Keratinocyte (primary cell): ENCODE measurements around the gene SIM1. TPM values are rescaled to one million over a fixed set of nuclear protein-coding genes. Genes with fewer than 3 reads are reported as not detected.

Source experiments
- DNase-seq: peaks from one replicate; pipeline ENCODE4 v3.0.0-alpha.2; 2011; ENCODE audit warnings: low read depth, missing footprints, low spot score
- FAIRE-seq: peaks from 2 replicates; lab custom pipeline; 2011; peaks lifted over from hg19 to GRCh38; lab: Jason Lieb, UNC
- H2AFZ ChIP-seq: 2 replicates; pipeline ENCODE4 v1.6.0; 2012; ENCODE audit warnings: low read length, control low read depth, inconsistent platforms; ENCODE audit not compliant: control insufficient read depth
- H3K27ac ChIP-seq: 2 replicates; pipeline ENCODE4 v1.5.1; 2011; ENCODE audit warnings: low read length; ENCODE audit not compliant: control insufficient read depth, insufficient read depth
- H3K27me3 ChIP-seq: 3 replicates; pipeline ENCODE4 v1.6.0; 2011; ENCODE audit warnings: low read length; ENCODE audit not compliant: control insufficient read depth, insufficient read depth; ENCODE audit errors: extremely low read depth
- H3K36me3 ChIP-seq, 2 experiments: 2 replicates in 1 of 2; 3 replicates in 1 of 2; pipeline ENCODE4 v1.5.1; 2011; ENCODE audit warnings: low read length in 2 of 2, mild to moderate bottlenecking in 1 of 2; ENCODE audit not compliant: control insufficient read depth in 2 of 2, insufficient read depth in 2 of 2; ENCODE audit errors: extremely low read depth in 1 of 2
- H3K4me1 ChIP-seq: 3 replicates; pipeline ENCODE4 v1.5.1; 2011; ENCODE audit warnings: low read length; ENCODE audit not compliant: control insufficient read depth, insufficient read depth; ENCODE audit errors: extremely low read depth
- H3K4me2 ChIP-seq: 3 replicates; pipeline ENCODE4 v1.6.0; 2011; ENCODE audit warnings: low read depth, low read length; ENCODE audit not compliant: control insufficient read depth, insufficient read depth; ENCODE audit errors: extremely low read depth
- H3K4me3 ChIP-seq, 3 experiments: fragments of 200-600 bp in 1 of 3; sonication (generic) in 1 of 3; 2 replicates in 2 of 3; 3 replicates in 1 of 3; pipeline ENCODE4 v1.5.1; 2011 to 2016; ENCODE audit warnings: low read length in 3 of 3, mild to moderate bottlenecking in 3 of 3, control low read depth in 2 of 3, inconsistent platforms in 1 of 3, low read depth in 1 of 3, mixed read lengths in 1 of 3, mixed run types in 1 of 3, moderate library complexity in 1 of 3; ENCODE audit not compliant: control insufficient read depth in 2 of 3, insufficient read depth in 2 of 3; ENCODE audit errors: extremely low read depth in 1 of 3
- H3K79me2 ChIP-seq: 2 replicates; pipeline ENCODE4 v1.6.0; 2012; ENCODE audit warnings: low read length; ENCODE audit not compliant: control insufficient read depth, insufficient read depth
- H3K9ac ChIP-seq: 3 replicates; pipeline ENCODE4 v1.6.0; 2011; ENCODE audit warnings: low read length; ENCODE audit not compliant: control insufficient read depth, insufficient read depth; ENCODE audit errors: extremely low read depth
- H3K9me1 ChIP-seq: 3 replicates; pipeline ENCODE4 v1.6.0; 2011; ENCODE audit warnings: low read length; ENCODE audit not compliant: control insufficient read depth, insufficient read depth; ENCODE audit errors: extremely low read depth
- H3K9me3 ChIP-seq: 2 replicates; pipeline ENCODE4 v1.5.1; 2012; ENCODE audit warnings: low read depth, low read length; ENCODE audit not compliant: control insufficient read depth
- H4K20me1 ChIP-seq: 3 replicates; pipeline ENCODE4 v1.6.0; 2011; ENCODE audit warnings: low read length; ENCODE audit not compliant: control insufficient read depth, insufficient read depth; ENCODE audit errors: extremely low read depth
- CTCF ChIP-seq, 3 experiments: IDR thresholded peaks in 1 of 3; conservative IDR thresholded peaks in 1 of 3; optimal IDR thresholded peaks in 1 of 3; 2 replicates in 2 of 3; 3 replicates in 1 of 3; pipeline versions ENCODE3 to v1.5.1; 2011; ENCODE audit warnings: low read length in 3 of 3, mild to moderate bottlenecking in 3 of 3, moderate library complexity in 2 of 3, control low read depth in 1 of 3, inconsistent platforms in 1 of 3; ENCODE audit not compliant: insufficient read depth in 2 of 3; ENCODE audit errors: extremely low read depth in 1 of 3
- EZH2 ChIP-seq: IDR thresholded peaks from one replicate; pipeline ENCODE4 v1.6.1; 2012; ENCODE audit warnings: inconsistent platforms, mild to moderate bottlenecking, low read length, moderate library complexity
- dilution Hi-C: fragments of 300-500 bp; cut with MboI; formaldehyde crosslinking; loops from one replicate; pipeline ENCODE4 v1.7.0; 2020; ENCODE audit warnings: low sequenced_read_pairs; ENCODE audit not compliant: extremely low pct_ligation_motif_present
- polyA plus RNA-seq, 5 experiments: library from polyadenylated mRNA; depleted of rRNA in 3 of 5; stranded (reverse) in 3 of 5; stranded (forward) in 1 of 5; unstranded in 1 of 5; fragments of >200 nt; gene quantifications; 1 replicate in 1 of 5; 2 replicates in 3 of 5; 3 replicates in 1 of 5; pipeline versions ENCODE4 v1.2.1 to v1.2.3, GENCODE V29; 2011 to 2012; ENCODE audit warnings: missing spikeins in 2 of 5, low read depth in 1 of 5, low replicate concordance in 1 of 5

Gene SIM1
- polyA plus RNA-seq, 1 donor (not counting 4 experiments of a cell fraction or from before 2014, with no cell fraction given): not detected

- Histone ChIP-seq H3K4me3 (no peak overlapping the region), H3K79me2 (no peaks in the 10 kb centered on the region), H3K4me2 (no peak overlapping the region), H3K36me3 (no peaks in the 10 kb centered on the region), H2AFZ (no peak overlapping the region), H3K27ac (no peak overlapping the region), H3K9me3 (no peaks in the 10 kb centered on the region), H3K4me1 (no peaks in the 10 kb centered on the region), H4K20me1 (no peaks in the 10 kb centered on the region), H3K9ac (no peak overlapping the region), H3K9me1 (no peaks in the 10 kb centered on the region), H3K27me3 (no peaks in the 10 kb centered on the region)
- TF ChIP-seq CTCF (optimal IDR thresholded peaks at IDR 0.05 in 1 of 3, IDR thresholded peaks at IDR 0.05 in 1 of 3, conservative IDR thresholded peaks at IDR 0.05 in 1 of 3; ENCODE audit: extremely low read depth in 1 of 3, insufficient read depth in 2 of 3, low read length in 3 of 3): no peak
- TF ChIP-seq EZH2: no peak
- FAIRE-seq (peak; percentile 65), DNase-seq (no peak)
- dilution Hi-C loops: no loop called here
Measured at GRCh38 chr6:100339574-100340255, 125.0 kb downstream of the SIM1 start.

- Histone ChIP-seq H3K9ac (no peak overlapping the region), H3K9me3 (no peaks in the 10 kb centered on the region), H2AFZ (no peak overlapping the region), H3K4me2 (no peak overlapping the region), H3K27me3 (no peaks in the 10 kb centered on the region), H4K20me1 (no peaks in the 10 kb centered on the region), H3K4me1 (no peaks in the 10 kb centered on the region), H3K36me3 (no peaks in the 10 kb centered on the region), H3K27ac (no peak overlapping the region), H3K9me1 (no peaks in the 10 kb centered on the region), H3K4me3 (no peak overlapping the region), H3K79me2 (no peaks in the 10 kb centered on the region)
- FAIRE-seq (no peak), DNase-seq (no peak)
- dilution Hi-C loops: no loop called here
- TF ChIP-seq CTCF (optimal IDR thresholded peaks at IDR 0.05 in 1 of 3, IDR thresholded peaks at IDR 0.05 in 1 of 3, conservative IDR thresholded peaks at IDR 0.05 in 1 of 3; ENCODE audit: extremely low read depth in 1 of 3, insufficient read depth in 2 of 3, low read length in 3 of 3) (no peak), EZH2 (no peak)
Measured at GRCh38 chr6:100338090-100338489, 126.6 kb downstream of the SIM1 start.
